PC-9 (cell line): ENCODE measurements around the gene ST6GALNAC3.

Experiments
- EZH2 ChIP-seq: fragments of 200-600 bp; sonication (generic); IDR thresholded peaks from 2 replicates; pipeline ENCODE4 v1.8.0; 2017; ENCODE audit warnings: antibody characterized with exemption, low read depth
- TF ChIP-seq, protein P1 (sequence below): fragments of 200-600 bp; sonication (generic); conservative IDR thresholded peaks from 2 replicates; pipeline ENCODE4 v1.6.1; 2017; ENCODE audit warnings: mixed run types, antibody characterized with exemption, mild to moderate bottlenecking, moderate library complexity

GRCh38 chr1:76162254-76162653, 87.7 kb downstream of the ST6GALNAC3 start:
- TF ChIP-seq, protein P1, sequence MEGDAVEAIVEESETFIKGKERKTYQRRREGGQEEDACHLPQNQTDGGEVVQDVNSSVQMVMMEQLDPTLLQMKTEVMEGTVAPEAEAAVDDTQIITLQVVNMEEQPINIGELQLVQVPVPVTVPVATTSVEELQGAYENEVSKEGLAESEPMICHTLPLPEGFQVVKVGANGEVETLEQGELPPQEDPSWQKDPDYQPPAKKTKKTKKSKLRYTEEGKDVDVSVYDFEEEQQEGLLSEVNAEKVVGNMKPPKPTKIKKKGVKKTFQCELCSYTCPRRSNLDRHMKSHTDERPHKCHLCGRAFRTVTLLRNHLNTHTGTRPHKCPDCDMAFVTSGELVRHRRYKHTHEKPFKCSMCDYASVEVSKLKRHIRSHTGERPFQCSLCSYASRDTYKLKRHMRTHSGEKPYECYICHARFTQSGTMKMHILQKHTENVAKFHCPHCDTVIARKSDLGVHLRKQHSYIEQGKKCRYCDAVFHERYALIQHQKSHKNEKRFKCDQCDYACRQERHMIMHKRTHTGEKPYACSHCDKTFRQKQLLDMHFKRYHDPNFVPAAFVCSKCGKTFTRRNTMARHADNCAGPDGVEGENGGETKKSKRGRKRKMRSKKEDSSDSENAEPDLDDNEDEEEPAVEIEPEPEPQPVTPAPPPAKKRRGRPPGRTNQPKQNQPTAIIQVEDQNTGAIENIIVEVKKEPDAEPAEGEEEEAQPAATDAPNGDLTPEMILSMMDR, result no peak
- no peak for TF ChIP-seq EZH2
